SK-N-SH treated with all-trans-retinoic acid at 6 μM for 48 hours (cell line): Measurements from ENCODE around the gene BAIAP3.

ENCODE experiments used
- ATAC-seq: fragments of 200-7000 bp; cut with Tn5 transposase; 3 replicates; pipeline ENCODE4 v1.9.1; 2020; ENCODE audit warnings: mild to moderate bottlenecking, moderate library complexity
- ARNTL ChIP-seq: fragments of 450-650 bp; formaldehyde crosslinking; IDR thresholded peaks from 2 replicates; pipeline ENCODE4 v1.5.0; 2020; ENCODE audit warnings: low read depth, mild to moderate bottlenecking, moderate library complexity, borderline replicate concordance
- BACH2 ChIP-seq: fragments of 250-450 bp; sonication (Bioruptor Pico); IDR thresholded peaks from 2 replicates; pipeline ENCODE4 v1.9.0; 2021; ENCODE audit warnings: mild to moderate bottlenecking, borderline replicate concordance
- CSDC2 ChIP-seq: fragments of 250-450 bp; sonication (Bioruptor Pico); IDR thresholded peaks from 2 replicates; pipeline ENCODE4 v1.5.0; 2020; ENCODE audit warnings: mild to moderate bottlenecking, moderate library complexity
- ESRRG ChIP-seq: fragments of 250-450 bp; sonication (Bioruptor Pico); IDR thresholded peaks from 2 replicates; pipeline ENCODE4 v1.6.1; 2021; ENCODE audit warnings: mild to moderate bottlenecking
- GLIS3 ChIP-seq: fragments of 250-450 bp; sonication (Bioruptor Pico); IDR thresholded peaks from 2 replicates; pipeline ENCODE4 v1.5.0; 2020; ENCODE audit warnings: mild to moderate bottlenecking, moderate library complexity
- ISL1 ChIP-seq: fragments of 250-450 bp; sonication (Bioruptor Pico); IDR thresholded peaks from 2 replicates; pipeline ENCODE4 v2.1.2; 2022; ENCODE audit warnings: mild to moderate bottlenecking, moderate library complexity
- PATZ1 ChIP-seq: fragments of 250-450 bp; sonication (Bioruptor Pico); IDR thresholded peaks from 2 replicates; pipeline ENCODE4 v1.8.0; 2020; ENCODE audit warnings: mild to moderate bottlenecking, moderate library complexity, borderline replicate concordance
- POU6F1 ChIP-seq: fragments of 250-450 bp; sonication (Bioruptor Pico); IDR thresholded peaks from 2 replicates; pipeline ENCODE4 v1.8.0; 2021; ENCODE audit warnings: low read depth, mild to moderate bottlenecking, moderate library complexity, borderline replicate concordance
- PPARA ChIP-seq: fragments of 250-450 bp; sonication (Bioruptor Pico); IDR thresholded peaks from 2 replicates; pipeline ENCODE4 v1.5.0; 2020; ENCODE audit warnings: mild to moderate bottlenecking, borderline replicate concordance
- RARB ChIP-seq: fragments of 250-450 bp; sonication (Bioruptor Pico); IDR thresholded peaks from 2 replicates; pipeline ENCODE4 v1.8.0; 2021; ENCODE audit warnings: mild to moderate bottlenecking, moderate library complexity
- SNAI2 ChIP-seq: fragments of 250-450 bp; sonication (Bioruptor Pico); IDR thresholded peaks from 2 replicates; pipeline ENCODE4 v1.5.0; 2020; ENCODE audit warnings: mild to moderate bottlenecking, moderate library complexity
- TCF4 ChIP-seq: fragments of 250-450 bp; sonication (Bioruptor Pico); IDR thresholded peaks from 2 replicates; pipeline ENCODE4 v1.8.0; 2021; ENCODE audit warnings: mild to moderate bottlenecking, moderate library complexity, borderline replicate concordance
- TOX ChIP-seq: fragments of 250-450 bp; sonication (Bioruptor Pico); IDR thresholded peaks from 2 replicates; pipeline ENCODE4 v1.8.0; 2021; ENCODE audit warnings: mild to moderate bottlenecking, moderate library complexity, borderline replicate concordance
- TSHZ2 ChIP-seq: fragments of 250-450 bp; sonication (Bioruptor Pico); IDR thresholded peaks from 2 replicates; pipeline ENCODE4 v1.5.0; 2020; ENCODE audit warnings: mild to moderate bottlenecking, moderate library complexity
- ZFP3 ChIP-seq: fragments of 250-450 bp; sonication (Bioruptor Pico); IDR thresholded peaks from 2 replicates; pipeline ENCODE4 v1.5.0; 2020; ENCODE audit warnings: mild to moderate bottlenecking, moderate library complexity
- ZNF565 ChIP-seq: fragments of 450-650 bp; formaldehyde crosslinking; conservative IDR thresholded peaks from 2 replicates; pipeline ENCODE4 v1.5.0; 2020; ENCODE audit warnings: low read depth, mild to moderate bottlenecking, moderate library complexity
- ZNF70 ChIP-seq: fragments of 450-650 bp; formaldehyde crosslinking; IDR thresholded peaks from 2 replicates; pipeline ENCODE4 v1.5.0; 2020; ENCODE audit warnings: mild to moderate bottlenecking, moderate library complexity
- ZNF8 ChIP-seq: fragments of 450-650 bp; formaldehyde crosslinking; IDR thresholded peaks from 2 replicates; pipeline ENCODE4 v1.5.0; 2020; ENCODE audit warnings: mild to moderate bottlenecking, moderate library complexity
- TF ChIP-seq, protein P1 (sequence below): fragments of 250-450 bp; sonication (Bioruptor Pico); IDR thresholded peaks from 2 replicates; pipeline ENCODE4 v1.5.1; 2021; ENCODE audit warnings: mild to moderate bottlenecking, moderate library complexity
- TF ChIP-seq, protein P2 (sequence below): fragments of 250-450 bp; sonication (Bioruptor Pico); IDR thresholded peaks from 2 replicates; pipeline ENCODE4 v1.5.1; 2020; ENCODE audit warnings: low read depth, mild to moderate bottlenecking, moderate library complexity

BAIAP3 gene

DNA sequence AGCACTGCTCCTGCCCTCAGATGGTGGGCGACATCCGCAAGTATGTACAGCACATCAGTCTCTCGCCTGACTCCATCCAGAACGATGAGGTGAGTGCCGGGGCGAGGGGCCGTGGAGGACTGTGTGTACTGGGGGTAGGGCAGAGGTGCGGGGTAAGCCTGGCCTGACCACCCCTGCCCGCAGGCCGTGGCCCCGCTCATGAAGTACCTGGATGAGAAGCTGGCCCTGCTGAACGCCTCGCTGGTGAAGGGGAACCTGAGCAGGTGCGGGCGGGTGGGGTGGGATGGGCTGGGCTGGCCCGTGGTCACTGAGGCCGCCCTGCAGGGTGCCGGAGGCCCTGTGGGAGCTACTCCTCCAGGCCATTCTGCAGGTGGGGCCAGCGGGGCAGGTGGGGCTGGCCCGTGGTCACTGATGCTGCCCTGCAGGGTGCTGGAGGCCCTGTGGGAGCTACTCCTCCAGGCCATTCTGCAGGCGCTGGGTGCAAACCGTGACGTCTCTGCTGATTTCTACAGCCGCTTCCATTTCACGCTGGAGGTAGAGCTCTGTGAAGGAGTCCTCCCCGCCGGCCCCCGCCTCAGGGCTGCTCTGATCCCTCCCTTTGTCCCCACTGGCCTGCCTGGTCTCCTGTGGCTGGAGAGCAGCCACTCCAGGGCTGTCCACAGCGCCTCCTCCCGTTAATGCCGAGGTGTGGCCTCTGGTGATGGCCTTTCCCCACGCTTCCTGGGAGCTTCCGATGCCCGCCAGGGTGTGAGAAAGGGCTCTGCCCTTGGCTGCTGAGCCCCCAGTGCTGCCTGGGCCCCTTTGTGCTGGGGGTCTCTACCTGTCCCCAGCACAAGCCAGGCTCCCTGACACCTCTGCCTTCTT lies 13.2 kb downstream of the BAIAP3 start:
- TF ChIP-seq PATZ1 (CRISPR knock-in tag) (no peak), TCF4 (CRISPR knock-in tag) (no peak), TSHZ2 (CRISPR knock-in tag) (no peak), CSDC2 (no peak), ARNTL (CRISPR knock-in tag) (no peak), ISL1 (no peak), SNAI2 (CRISPR knock-in tag) (no peak), RARB (CRISPR knock-in tag) (no peak), ESRRG (CRISPR knock-in tag) (no peak), ZNF8 (CRISPR knock-in tag) (no peak), ZNF70 (CRISPR knock-in tag) (no peak)
- TF ChIP-seq, protein P1, sequence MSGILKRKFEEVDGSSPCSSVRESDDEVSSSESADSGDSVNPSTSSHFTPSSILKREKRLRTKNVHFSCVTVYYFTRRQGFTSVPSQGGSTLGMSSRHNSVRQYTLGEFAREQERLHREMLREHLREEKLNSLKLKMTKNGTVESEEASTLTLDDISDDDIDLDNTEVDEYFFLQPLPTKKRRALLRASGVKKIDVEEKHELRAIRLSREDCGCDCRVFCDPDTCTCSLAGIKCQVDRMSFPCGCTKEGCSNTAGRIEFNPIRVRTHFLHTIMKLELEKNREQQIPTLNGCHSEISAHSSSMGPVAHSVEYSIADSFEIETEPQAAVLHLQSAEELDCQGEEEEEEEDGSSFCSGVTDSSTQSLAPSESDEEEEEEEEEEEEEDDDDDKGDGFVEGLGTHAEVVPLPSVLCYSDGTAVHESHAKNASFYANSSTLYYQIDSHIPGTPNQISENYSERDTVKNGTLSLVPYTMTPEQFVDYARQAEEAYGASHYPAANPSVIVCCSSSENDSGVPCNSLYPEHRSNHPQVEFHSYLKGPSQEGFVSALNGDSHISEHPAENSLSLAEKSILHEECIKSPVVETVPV (CRISPR knock-in tag): no peak
- peak; percentile 27 for ATAC-seq

DNA sequence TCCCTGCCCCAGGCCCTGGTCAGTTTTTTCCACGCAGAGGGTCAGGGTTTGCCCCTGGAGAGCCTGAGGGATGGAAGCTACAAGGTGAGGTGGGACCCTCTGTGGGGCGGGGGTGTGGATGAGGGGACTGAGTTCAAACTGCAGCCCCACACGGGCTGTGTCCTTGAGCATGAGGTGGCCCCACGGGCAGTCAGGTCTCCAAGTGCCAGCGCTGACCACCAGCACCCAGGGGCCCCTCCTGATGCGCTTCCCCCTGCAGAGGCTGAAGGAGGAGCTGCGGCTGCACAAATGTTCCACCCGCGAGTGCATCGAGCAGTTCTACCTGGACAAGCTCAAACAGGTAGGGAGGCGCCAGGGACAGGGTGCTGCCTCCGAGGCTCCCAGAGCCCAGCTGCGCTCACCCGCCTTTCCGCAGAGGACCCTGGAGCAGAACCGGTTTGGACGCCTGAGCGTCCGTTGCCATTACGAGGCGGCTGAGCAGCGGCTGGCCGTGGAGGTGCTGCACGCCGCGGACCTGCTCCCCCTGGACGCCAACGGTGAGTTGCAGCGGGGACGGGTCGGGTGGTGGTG lies 13.9 kb downstream of the BAIAP3 start:
- TF ChIP-seq ARNTL (CRISPR knock-in tag) (no peak), PPARA (no peak), ZNF565 (CRISPR knock-in tag) (no peak), ZNF8 (CRISPR knock-in tag) (no peak), ZFP3 (no peak), SNAI2 (CRISPR knock-in tag) (no peak), TSHZ2 (CRISPR knock-in tag) (no peak), BACH2 (no peak), ZNF70 (CRISPR knock-in tag) (no peak)
- TF ChIP-seq, protein P2, sequence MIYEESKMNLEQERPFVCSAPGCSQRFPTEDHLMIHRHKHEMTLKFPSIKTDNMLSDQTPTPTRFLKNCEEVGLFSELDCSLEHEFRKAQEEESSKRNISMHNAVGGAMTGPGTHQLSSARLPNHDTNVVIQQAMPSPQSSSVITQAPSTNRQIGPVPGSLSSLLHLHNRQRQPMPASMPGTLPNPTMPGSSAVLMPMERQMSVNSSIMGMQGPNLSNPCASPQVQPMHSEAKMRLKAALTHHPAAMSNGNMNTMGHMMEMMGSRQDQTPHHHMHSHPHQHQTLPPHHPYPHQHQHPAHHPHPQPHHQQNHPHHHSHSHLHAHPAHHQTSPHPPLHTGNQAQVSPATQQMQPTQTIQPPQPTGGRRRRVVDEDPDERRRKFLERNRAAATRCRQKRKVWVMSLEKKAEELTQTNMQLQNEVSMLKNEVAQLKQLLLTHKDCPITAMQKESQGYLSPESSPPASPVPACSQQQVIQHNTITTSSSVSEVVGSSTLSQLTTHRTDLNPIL (CRISPR knock-in tag): no peak
- no peak for ATAC-seq

DNA sequence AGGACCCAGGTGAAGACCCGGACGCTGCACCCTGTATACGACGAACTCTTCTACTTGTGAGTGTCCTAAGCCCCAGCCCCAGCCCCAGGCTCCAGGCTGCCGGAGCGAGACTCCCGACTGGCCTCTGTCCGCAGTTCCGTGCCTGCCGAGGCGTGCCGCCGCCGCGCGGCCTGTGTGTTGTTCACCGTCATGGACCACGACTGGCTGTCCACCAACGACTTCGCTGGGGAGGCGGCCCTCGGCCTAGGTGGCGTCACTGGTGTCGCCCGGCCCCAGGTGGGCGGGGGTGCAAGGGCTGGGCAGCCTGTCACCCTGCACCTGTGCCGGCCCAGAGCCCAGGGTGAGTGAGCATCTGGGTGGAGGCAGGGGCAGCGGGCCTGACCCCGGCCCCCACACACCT lies 14.5 kb downstream of the BAIAP3 start:
- ATAC-seq: no peak
- TF ChIP-seq ESRRG (CRISPR knock-in tag): no peak
- TF ChIP-seq BACH2: no peak
- TF ChIP-seq PPARA: no peak
- TF ChIP-seq ZNF70 (CRISPR knock-in tag): no peak
- TF ChIP-seq GLIS3: no peak
- no peak for TF ChIP-seq RARB (CRISPR knock-in tag)
- no peak for TF ChIP-seq POU6F1
- no peak for TF ChIP-seq TOX
- TF ChIP-seq CSDC2: no peak
- no peak for TF ChIP-seq TCF4 (CRISPR knock-in tag)
- TF ChIP-seq, protein P1 (CRISPR knock-in tag): no peak
- TF ChIP-seq, all 23 proteins: peak for 0
